Ishikawa (cell line): ENCODE measurements around the gene EPS15.

Experiments used
- CEBPB ChIP-seq: IDR thresholded peaks from 2 replicates; pipeline ENCODE4 v1.6.1; 2012
- CREB1 ChIP-seq: IDR thresholded peaks from 2 replicates; pipeline ENCODE4 v1.6.1; 2012; ENCODE audit warnings: low read depth
- EGR1 ChIP-seq: IDR thresholded peaks from 2 replicates; pipeline ENCODE4 v1.6.1; 2012
- EP300 ChIP-seq: IDR thresholded peaks from 2 replicates; pipeline ENCODE4 v1.6.1; 2012; ENCODE audit warnings: borderline replicate concordance
- FOXM1 ChIP-seq: IDR thresholded peaks from 2 replicates; pipeline ENCODE4 v1.6.1; 2012; ENCODE audit warnings: low read depth, borderline replicate concordance
- NFIC ChIP-seq: IDR thresholded peaks from 2 replicates; pipeline ENCODE4 v1.6.1; 2012
- RAD21 ChIP-seq: IDR thresholded peaks from 2 replicates; pipeline ENCODE4 v1.6.1; 2012; ENCODE audit warnings: low read depth
- TAF1 ChIP-seq: IDR thresholded peaks from 2 replicates; pipeline ENCODE4 v1.6.1; 2012; ENCODE audit warnings: low read depth, mild to moderate bottlenecking
- TCF12 ChIP-seq: IDR thresholded peaks from 2 replicates; pipeline ENCODE4 v1.6.1; 2012; ENCODE audit warnings: low read depth
- TEAD4 ChIP-seq: IDR thresholded peaks from 2 replicates; pipeline ENCODE4 v1.6.1; 2012
- YY1 ChIP-seq: IDR thresholded peaks from 2 replicates; pipeline ENCODE4 v1.6.1; 2012; ENCODE audit warnings: low read depth
- ZBTB7A ChIP-seq: IDR thresholded peaks from 2 replicates; pipeline ENCODE4 v1.6.1; 2012; ENCODE audit warnings: low read depth
- TF ChIP-seq, protein P1 (sequence below): IDR thresholded peaks from 2 replicates; pipeline ENCODE4 v1.6.1; 2012
- TF ChIP-seq, protein P2 (sequence below): IDR thresholded peaks from 2 replicates; pipeline ENCODE4 v1.6.1; 2012; ENCODE audit warnings: low read depth, mild to moderate bottlenecking

DNA sequence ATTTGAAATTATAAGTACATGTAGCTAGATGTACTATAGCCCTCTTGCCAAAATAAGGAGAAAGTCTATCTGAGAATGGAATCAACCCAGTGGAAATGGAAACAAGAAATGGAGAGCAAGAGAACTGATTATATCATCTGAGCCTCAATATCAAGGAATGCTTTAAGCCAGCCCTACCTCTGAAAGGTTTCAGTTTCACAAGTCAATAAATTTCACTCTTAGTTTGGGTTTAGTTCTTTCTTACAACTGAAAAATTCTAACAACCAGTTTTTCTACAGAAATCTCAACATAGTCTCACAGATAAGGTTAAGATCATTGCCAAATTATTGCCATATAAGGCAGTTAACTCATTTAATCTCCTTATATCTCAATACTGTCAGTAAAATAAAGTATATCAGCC lies 80.0 kb downstream of the EPS15 start:
- TF ChIP-seq CEBPB (no peak), ZBTB7A (no peak), TAF1 (no peak), TCF12 (no peak), TEAD4 (no peak), RAD21 (no peak), EGR1 (no peak), EP300 (no peak), FOXM1 (no peak), NFIC (no peak), YY1 (no peak), CREB1 (no peak)
- TF ChIP-seq, protein P1, sequence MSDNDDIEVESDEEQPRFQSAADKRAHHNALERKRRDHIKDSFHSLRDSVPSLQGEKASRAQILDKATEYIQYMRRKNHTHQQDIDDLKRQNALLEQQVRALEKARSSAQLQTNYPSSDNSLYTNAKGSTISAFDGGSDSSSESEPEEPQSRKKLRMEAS, result no peak
- TF ChIP-seq, protein P2, sequence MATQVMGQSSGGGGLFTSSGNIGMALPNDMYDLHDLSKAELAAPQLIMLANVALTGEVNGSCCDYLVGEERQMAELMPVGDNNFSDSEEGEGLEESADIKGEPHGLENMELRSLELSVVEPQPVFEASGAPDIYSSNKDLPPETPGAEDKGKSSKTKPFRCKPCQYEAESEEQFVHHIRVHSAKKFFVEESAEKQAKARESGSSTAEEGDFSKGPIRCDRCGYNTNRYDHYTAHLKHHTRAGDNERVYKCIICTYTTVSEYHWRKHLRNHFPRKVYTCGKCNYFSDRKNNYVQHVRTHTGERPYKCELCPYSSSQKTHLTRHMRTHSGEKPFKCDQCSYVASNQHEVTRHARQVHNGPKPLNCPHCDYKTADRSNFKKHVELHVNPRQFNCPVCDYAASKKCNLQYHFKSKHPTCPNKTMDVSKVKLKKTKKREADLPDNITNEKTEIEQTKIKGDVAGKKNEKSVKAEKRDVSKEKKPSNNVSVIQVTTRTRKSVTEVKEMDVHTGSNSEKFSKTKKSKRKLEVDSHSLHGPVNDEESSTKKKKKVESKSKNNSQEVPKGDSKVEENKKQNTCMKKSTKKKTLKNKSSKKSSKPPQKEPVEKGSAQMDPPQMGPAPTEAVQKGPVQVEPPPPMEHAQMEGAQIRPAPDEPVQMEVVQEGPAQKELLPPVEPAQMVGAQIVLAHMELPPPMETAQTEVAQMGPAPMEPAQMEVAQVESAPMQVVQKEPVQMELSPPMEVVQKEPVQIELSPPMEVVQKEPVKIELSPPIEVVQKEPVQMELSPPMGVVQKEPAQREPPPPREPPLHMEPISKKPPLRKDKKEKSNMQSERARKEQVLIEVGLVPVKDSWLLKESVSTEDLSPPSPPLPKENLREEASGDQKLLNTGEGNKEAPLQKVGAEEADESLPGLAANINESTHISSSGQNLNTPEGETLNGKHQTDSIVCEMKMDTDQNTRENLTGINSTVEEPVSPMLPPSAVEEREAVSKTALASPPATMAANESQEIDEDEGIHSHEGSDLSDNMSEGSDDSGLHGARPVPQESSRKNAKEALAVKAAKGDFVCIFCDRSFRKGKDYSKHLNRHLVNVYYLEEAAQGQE, result no peak
